ENCODE results near the gene SPTBN4.
"Not testable (repeated sequence)": the region's sequence is repeated elsewhere in the genome, so short reads cannot be mapped to it uniquely, and the experiment has no call there.

The SPTBN4 gene

GRCh38 chr19:40623403-40624251, 156.8 kb downstream of the SPTBN4 start:
- no peak for DNase-seq

GRCh38 chr19:40624369-40625153, 157.8 kb downstream of the SPTBN4 start:
- DNase-seq = not testable (repeated sequence)

GRCh38 chr19:40625406-40626120, 158.8 kb downstream of the SPTBN4 start:
- no peak for DNase-seq
